Thyroid gland (tissue), 4 donors: ENCODE results near the gene PIAS4.

ENCODE experiments used
- CTCF ChIP-seq, 6 experiments: fragments of 200-600 bp in 3 of 6; fragments of 450-650 bp in 3 of 6; sonication (generic) in 3 of 6; IDR thresholded peaks; one replicate each; pipeline ENCODE4 v1.5.1; 2016 to 2019; ENCODE audit warnings: antibody characterized with exemption in 6 of 6, mild to moderate bottlenecking in 2 of 6, inconsistent platforms in 1 of 6, moderate library complexity in 1 of 6
- POLR2A ChIP-seq, 2 donors: fragments of 450-650 bp; IDR thresholded peaks; one replicate each; pipeline ENCODE4 v1.6.1; 2017; ENCODE audit warnings: antibody characterized with exemption in 2 of 2, mild to moderate bottlenecking in 2 of 2, moderate library complexity in 1 of 2

- peak; percentile 76 to 93 (median 86) for TF ChIP-seq CTCF (IDR thresholded peaks at IDR 0.05)
- TF ChIP-seq POLR2A (IDR thresholded peaks at IDR 0.05), result no peak
These were observed 19.7 kb upstream of the PIAS4 start for GRCh38 chr19:3987619-3988371.
